Gastrocnemius medialis (tissue), 4 donors: ENCODE results near the gene USP53.

Experiments
- POLR2A ChIP-seq, 2 donors: fragments of 450-650 bp; IDR thresholded peaks; one replicate each; pipeline ENCODE4 v1.6.1; 2017; ENCODE audit warnings: antibody characterized with exemption in 2 of 2, mild to moderate bottlenecking in 2 of 2, moderate library complexity in 2 of 2
- TF ChIP-seq, protein P1 (sequence below), 5 experiments: fragments of 450-650 bp in 3 of 5; fragments of 200-600 bp in 2 of 5; sonication (generic) in 2 of 5; IDR thresholded peaks in 4 of 5; conservative IDR thresholded peaks in 1 of 5; 1 replicate in 4 of 5; 2 replicates in 1 of 5; pipeline ENCODE4 v1.5.1; 2016 to 2019; ENCODE audit warnings: antibody characterized with exemption in 5 of 5, mild to moderate bottlenecking in 3 of 5, moderate library complexity in 3 of 5

- TF ChIP-seq, protein P1, sequence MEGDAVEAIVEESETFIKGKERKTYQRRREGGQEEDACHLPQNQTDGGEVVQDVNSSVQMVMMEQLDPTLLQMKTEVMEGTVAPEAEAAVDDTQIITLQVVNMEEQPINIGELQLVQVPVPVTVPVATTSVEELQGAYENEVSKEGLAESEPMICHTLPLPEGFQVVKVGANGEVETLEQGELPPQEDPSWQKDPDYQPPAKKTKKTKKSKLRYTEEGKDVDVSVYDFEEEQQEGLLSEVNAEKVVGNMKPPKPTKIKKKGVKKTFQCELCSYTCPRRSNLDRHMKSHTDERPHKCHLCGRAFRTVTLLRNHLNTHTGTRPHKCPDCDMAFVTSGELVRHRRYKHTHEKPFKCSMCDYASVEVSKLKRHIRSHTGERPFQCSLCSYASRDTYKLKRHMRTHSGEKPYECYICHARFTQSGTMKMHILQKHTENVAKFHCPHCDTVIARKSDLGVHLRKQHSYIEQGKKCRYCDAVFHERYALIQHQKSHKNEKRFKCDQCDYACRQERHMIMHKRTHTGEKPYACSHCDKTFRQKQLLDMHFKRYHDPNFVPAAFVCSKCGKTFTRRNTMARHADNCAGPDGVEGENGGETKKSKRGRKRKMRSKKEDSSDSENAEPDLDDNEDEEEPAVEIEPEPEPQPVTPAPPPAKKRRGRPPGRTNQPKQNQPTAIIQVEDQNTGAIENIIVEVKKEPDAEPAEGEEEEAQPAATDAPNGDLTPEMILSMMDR (IDR thresholded peaks at IDR 0.05 in 4 of 5, conservative IDR thresholded peaks at IDR 0.05 in 1 of 5) = no peak
- no peak for TF ChIP-seq POLR2A (IDR thresholded peaks at IDR 0.05)
These were observed 33.5 kb upstream of the USP53 start for GRCh38 chr4:119179011-119179410.
